ENCODE measurements around the gene LIPH. TPM values are rescaled to one million over a fixed set of nuclear protein-coding genes. Genes with fewer than 3 reads are reported as not detected.

The LIPH gene
- total and polyA plus RNA-seq, 4 experiments from 2014 or later, result not detected

GRCh38 chr3:185457376-185457775 is 95.0 kb downstream of the LIPH start:
- ChIA-PET POLR2A (ENCODE audit: partially characterized antibody) (no interaction called here), CTCF (ENCODE audit: partially characterized antibody) (no interaction called here)
- Mint-ChIP-seq H3K9me3 (no peaks in the 10 kb centered on the region), H3K27me3 (no peaks in the 10 kb centered on the region), H3K4me1 (no peaks in the 10 kb centered on the region), H3K4me3 (no peak overlapping the region), H3K36me3 (peaks cover 0 to 3% of the 10 kb centered on the region in 2 donors), H3K27ac (no peak overlapping the region)
- no peak for DNase-seq
- Histone ChIP-seq H3K4me1 (ENCODE audit: insufficient read depth, low read length) (no peaks in the 10 kb centered on the region), H3K36me3 (ENCODE audit: insufficient read depth, low read length) (no peaks in the 10 kb centered on the region), H3K9me3 (ENCODE audit: control insufficient read depth in 1 of 2, low read length in 2 of 2) (no peaks in the 10 kb centered on the region), H3K4me3 (ENCODE audit: low read length in 2 of 2) (no peak overlapping the region), H3K27me3 (ENCODE audit: insufficient read depth, low read length) (no peaks in the 10 kb centered on the region), H3K27ac (ENCODE audit: low read depth, low read length) (no peak overlapping the region)
- intact Hi-C loops (cut with micrococcal nuclease), result no loop called here

Other genes starting within 250 kb of the LIPH start
- 1 to 10 TPM; 8.7 to 9.3 TPM for gene MAP3K13, start 189.5 kb downstream of the LIPH start, total RNA-seq
- gene MAP3K13, start 189.5 kb downstream of the LIPH start, polyA plus RNA-seq, result 10 to 100 TPM; 41.5 to 47.9 TPM
- gene TMEM41A, start 53.6 kb downstream of the LIPH start, total RNA-seq, result 10 to 100 TPM; 26.5 to 28.0 TPM
- 10 to 100 TPM; 22.2 to 23.6 TPM for gene TMEM41A, start 53.6 kb downstream of the LIPH start, polyA plus RNA-seq
- 10 to 100 TPM; 46.0 to 54.3 TPM for gene SENP2, start 33.7 kb upstream of the LIPH start, total RNA-seq
- gene SENP2, start 33.7 kb upstream of the LIPH start, polyA plus RNA-seq, result 10 to 100 TPM; 11.5 to 20.2 TPM